ENCODE measurements around the gene RNF5. TPM values are rescaled to one million over a fixed set of nuclear protein-coding genes. Genes with fewer than 3 reads are reported as not detected.

Gene RNF5
- total and polyA plus RNA-seq, 9 of the 15 experiments (the other 6 are each of a cell fraction or from before 2014, with no cell fraction given): 62.2 to 245 (median 129) TPM

- CTCF ChIA-PET (ENCODE audit: low intra/inter-chr PET ratio): interaction anchor here (0.6 to 1.1 kb wide), 4 partner anchors 20 to 77 kb away, joined by 3 to 6 read pairs (median 4); no protein-coding TSS in a partner anchor
- TF ChIP-seq KLF16 (IDR thresholded peaks at IDR 0.05) (0 out of 2 replicates have a peak, but pooled peaks have one; percentile 11), SMARCB1 (IDR thresholded peaks at IDR 0.05; ENCODE audit: insufficient read length, low read depth) (no peak), KDM5B (IDR thresholded peaks at IDR 0.05; ENCODE audit: insufficient replicate concordance, low read depth, low read length) (no peak), PCBP2 (IDR thresholded peaks at IDR 0.05; ENCODE audit: low read depth, low read length, poor library complexity, severe bottlenecking) (no peak), HBP1 (CRISPR knock-in tag; IDR thresholded peaks at IDR 0.05) (no peak), E2F6 (IDR thresholded peaks at IDR 0.05; ENCODE audit: borderline replicate concordance in 1 of 2, extremely low read depth in 1 of 2, insufficient read depth in 1 of 2, insufficient read length in 1 of 2, low read depth in 1 of 2, low read length in 1 of 2, poor library complexity in 1 of 2, severe bottlenecking in 1 of 2) (no peak), MYC (IDR thresholded peaks at IDR 0.05; ENCODE audit: low read depth, low read length) (peak; percentile 35; the same call in 1 of the 2 replicates), MYC (CRISPR knock-in tag; IDR thresholded peaks at IDR 0.05; ENCODE audit: borderline replicate concordance, low read depth) (peak; percentile 72; the same call in 1 of the 2 replicates), HCFC1 (IDR thresholded peaks at IDR 0.05; ENCODE audit: low read depth, low read length) (no peak), SREBF1 (IDR thresholded peaks at IDR 0.05; ENCODE audit: borderline replicate concordance, low read depth, low read length) (no peak), CHAMP1 (IDR thresholded peaks at IDR 0.05) (no peak), GMEB1 (CRISPR knock-in tag; IDR thresholded peaks at IDR 0.05) (no peak), NFXL1 (CRISPR knock-in tag; IDR thresholded peaks at IDR 0.05) (no peak)
These were observed 16.8 kb downstream of the RNF5 start for GRCh38 chr6:32194825-32195651.

More at GRCh38 chr6:32194825-32195651, 16.8 kb downstream of the RNF5 start:
- WGBS (ENCODE audit: insufficient coverage, low coverage, missing lambda C conversion rate): 6% methylated on average over 14 of the region's 15 CpGs
- BruUV-seq (replicated peaks): TSS peak; percentile 79
- H3K4me2 ChIP-seq (ENCODE audit: insufficient read depth, low read length): peak overlapping the region; percentile 89
- intact Hi-C loops (cut with micrococcal nuclease): loop anchor here (1.0 to 10.0 kb wide), 8 partner anchors 19 to 777 kb away; partner anchors contain the start of genes AGPAT1, FKBPL, PPT2 and ZBTB12
- no peaks in the 10 kb centered on the region for H3K9me3 ChIP-seq (replicated peaks; ENCODE audit: control insufficient read depth, insufficient read depth, low read depth, low read length)
- H2AFZ ChIP-seq (ENCODE audit: low read depth, low read length): peak overlapping the region; percentile 64
- no peaks in the 10 kb centered on the region; the same call in 2 of the 3 replicates for H3K36me3 ChIP-seq (ENCODE audit: control insufficient read depth, insufficient read depth, low read length)
- H3K9ac ChIP-seq (ENCODE audit: insufficient read depth in 1 of 2, low read depth in 2 of 2, low read length in 2 of 2): peak overlapping the region; percentile 2 to 75; a peak in 3 of 4 replicates
- POLR2A ChIA-PET: interaction anchor here (0.6 to 2.1 kb wide), 20 partner anchors 8 to 1077 kb away, joined by 3 to 23 read pairs (median 3); partner anchors contain the start of genes FKBPL, RNF5, RPS18 and VPS52
- peak overlapping the region; percentile 72 for H3K27ac ChIP-seq (ENCODE audit: extremely low read depth, low read depth, low read length)
- peak overlapping the region; percentile 43 for H3K4me3 ChIP-seq
- peaks cover 63 to 64% of the 10 kb centered on the region in 2 experiments for H3K4me1 ChIP-seq (replicated peaks in 1 of 2; ENCODE audit: control insufficient read depth in 2 of 2, insufficient read depth in 2 of 2, low read length in 2 of 2)
- H3K79me2 ChIP-seq (ENCODE audit: control insufficient read depth, insufficient read depth, low read length): peaks cover 36% of the 10 kb centered on the region
- no peaks in the 10 kb centered on the region for H4K20me1 ChIP-seq (replicated peaks; ENCODE audit: control insufficient read depth, insufficient read depth, low read length)
- in situ Hi-C loops (cut with MboI): no loop called here
- ATAC-seq (peak; percentile 31), DNase-seq (ENCODE audit: extremely low read depth in 1 of 4, low spot score in 3 of 4) (peak in 2 of 4 experiments; percentile 52 to 79), FAIRE-seq (no peak)
- H3K9me1 ChIP-seq (ENCODE audit: control insufficient read depth, insufficient read depth, low read length): no peaks in the 10 kb centered on the region
- no peaks in the 10 kb centered on the region for H3K27me3 ChIP-seq (ENCODE audit: control insufficient read depth in 2 of 2, insufficient read depth in 2 of 2, low read length in 2 of 2)

All from K562 (cell line).